Frontal cortex (tissue), 4 donors: Measurements from ENCODE around the gene TAOK3. TPM values are rescaled to one million over a fixed set of nuclear protein-coding genes. Genes with fewer than 3 reads are reported as not detected.

ENCODE experiments used
- DNase-seq, 2 donors: peaks; one replicate each; pipeline ENCODE4 v3.0.0; 2012; ENCODE audit warnings: low spot score in 2 of 2
- FAIRE-seq: peaks from 2 replicates; lab custom pipeline; 2012; peaks lifted over from hg19 to GRCh38; lab: Jason Lieb, UNC
- total RNA-seq: library from RNA; depleted of rRNA; stranded (reverse); fragments of >200 nt; gene quantifications from one replicate; pipeline ENCODE4 v1.2.3, GENCODE V29; 2014
- donor health status: control.
- donor health status: control.
- donor health status: control.

TAOK3 gene
- total RNA-seq, 1 donor from 2014 or later = 61.1 TPM

- FAIRE-seq (no peak), DNase-seq (no peak)
Observed at GRCh38 chr12:118346895-118347294, 25.8 kb downstream of the TAOK3 start.

GRCh38 chr12:118345355-118345754 is 27.4 kb downstream of the TAOK3 start:
- FAIRE-seq = no peak

GRCh38 chr12:118344829-118345228 is 27.9 kb downstream of the TAOK3 start:
- no peak for FAIRE-seq
- DNase-seq = no peak

More at GRCh38 chr12:118345355-118345754, 27.4 kb downstream of the TAOK3 start:
- DNase-seq = no peak

GRCh38 chr12:118342090-118342489 is 30.6 kb downstream of the TAOK3 start:
- no peak for FAIRE-seq
- DNase-seq = no peak

GRCh38 chr12:118337194-118337838 is 35.4 kb downstream of the TAOK3 start:
- DNase-seq (no peak), FAIRE-seq (no peak)

GRCh38 chr12:118336123-118336522 is 36.6 kb downstream of the TAOK3 start:
- DNase-seq = no peak
- no peak for FAIRE-seq

GRCh38 chr12:118334939-118335567 is 37.7 kb downstream of the TAOK3 start:
- DNase-seq (no peak), FAIRE-seq (no peak)

- DNase-seq (no peak), FAIRE-seq (no peak)
Observed at GRCh38 chr12:118334241-118334640, 38.5 kb downstream of the TAOK3 start.

GRCh38 chr12:118332511-118332910 is 40.2 kb downstream of the TAOK3 start:
- FAIRE-seq (no peak), DNase-seq (no peak)

- DNase-seq = no peak
- no peak for FAIRE-seq
Observed at GRCh38 chr12:118330421-118331018, 42.2 kb downstream of the TAOK3 start.

GRCh38 chr12:118328486-118329330 is 44.0 kb downstream of the TAOK3 start:
- DNase-seq = no peak
- no peak for FAIRE-seq

GRCh38 chr12:118327391-118327790 is 45.3 kb downstream of the TAOK3 start:
- DNase-seq (no peak), FAIRE-seq (peak; percentile 50)

- FAIRE-seq (no peak), DNase-seq (no peak)
Observed at GRCh38 chr12:118326991-118327390, 45.7 kb downstream of the TAOK3 start.

- FAIRE-seq (no peak), DNase-seq (no peak)
Observed at GRCh38 chr12:118325081-118325480, 47.6 kb downstream of the TAOK3 start.

GRCh38 chr12:118319627-118320026 is 53.1 kb downstream of the TAOK3 start:
- no peak for DNase-seq
- FAIRE-seq = no peak

- FAIRE-seq (no peak), DNase-seq (no peak)
Observed at GRCh38 chr12:118318744-118319143, 54.0 kb downstream of the TAOK3 start.

GRCh38 chr12:118317729-118318128 is 55.0 kb downstream of the TAOK3 start:
- DNase-seq = no peak
- FAIRE-seq = no peak

GRCh38 chr12:118315821-118316220 is 56.9 kb downstream of the TAOK3 start:
- no peak for DNase-seq
- FAIRE-seq = no peak

- FAIRE-seq = no peak
- no peak for DNase-seq
Observed at GRCh38 chr12:118312578-118312977, 60.1 kb downstream of the TAOK3 start.

GRCh38 chr12:118311666-118312065 is 61.0 kb downstream of the TAOK3 start:
- DNase-seq = no peak
- FAIRE-seq = no peak
